Measurements from ENCODE around the gene CATSPERZ. TPM values are rescaled to one million over a fixed set of nuclear protein-coding genes. Genes with fewer than 3 reads are reported as not detected.
A peak's percentile ranks its signal among the peaks of the same experiment; 100 is the strongest.

The CATSPERZ gene
- total and polyA plus RNA-seq, 2 of the 13 experiments (the other 11 are each of a cell fraction or from before 2014, with no cell fraction given): 0.22 to 0.48 TPM

DNA sequence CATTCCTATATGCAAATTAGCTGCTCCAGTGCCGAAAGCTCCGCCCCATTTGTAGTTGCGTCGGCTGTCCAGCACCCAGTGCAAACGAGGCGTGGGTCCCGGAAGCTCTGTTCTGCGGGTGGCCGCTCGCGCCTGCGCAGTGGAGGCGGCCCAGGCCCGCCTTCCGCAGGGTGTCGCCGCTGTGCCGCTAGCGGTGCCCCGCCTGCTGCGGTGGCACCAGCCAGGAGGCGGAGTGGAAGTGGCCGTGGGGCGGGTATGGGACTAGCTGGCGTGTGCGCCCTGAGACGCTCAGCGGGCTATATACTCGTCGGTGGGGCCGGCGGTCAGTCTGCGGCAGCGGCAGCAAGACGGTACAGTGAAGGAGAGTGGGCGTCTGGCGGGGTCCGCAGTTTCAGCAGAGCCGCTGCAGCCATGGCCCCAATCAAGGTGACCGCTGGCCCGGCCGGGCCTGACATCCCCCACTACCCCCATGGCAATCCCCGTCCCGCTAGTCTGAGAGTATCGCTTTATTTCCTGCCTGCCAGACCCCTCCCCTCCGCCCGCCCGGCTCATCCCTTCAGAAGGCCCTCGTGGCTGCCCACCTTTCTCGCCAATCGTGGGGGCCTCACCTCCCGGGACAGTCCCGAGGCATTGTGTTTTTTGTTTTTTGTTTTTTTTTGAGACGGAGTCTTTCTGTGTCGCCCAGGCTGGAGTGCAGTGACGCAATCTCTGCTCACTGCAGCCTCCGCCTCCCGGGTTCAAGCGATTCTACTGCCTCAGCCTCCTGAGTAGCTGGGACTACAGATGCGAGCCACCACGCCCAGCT is 18.0 kb downstream of the CATSPERZ start, which contains the start of gene PRDX5 (continued):
- TF ChIP-seq, protein P1, sequence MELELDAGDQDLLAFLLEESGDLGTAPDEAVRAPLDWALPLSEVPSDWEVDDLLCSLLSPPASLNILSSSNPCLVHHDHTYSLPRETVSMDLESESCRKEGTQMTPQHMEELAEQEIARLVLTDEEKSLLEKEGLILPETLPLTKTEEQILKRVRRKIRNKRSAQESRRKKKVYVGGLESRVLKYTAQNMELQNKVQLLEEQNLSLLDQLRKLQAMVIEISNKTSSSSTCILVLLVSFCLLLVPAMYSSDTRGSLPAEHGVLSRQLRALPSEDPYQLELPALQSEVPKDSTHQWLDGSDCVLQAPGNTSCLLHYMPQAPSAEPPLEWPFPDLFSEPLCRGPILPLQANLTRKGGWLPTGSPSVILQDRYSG (CRISPR knock-in tag; IDR thresholded peaks at IDR 0.05): peak; percentile 45; the same call in 1 of the 2 replicates
- TF ChIP-seq, protein P2, sequence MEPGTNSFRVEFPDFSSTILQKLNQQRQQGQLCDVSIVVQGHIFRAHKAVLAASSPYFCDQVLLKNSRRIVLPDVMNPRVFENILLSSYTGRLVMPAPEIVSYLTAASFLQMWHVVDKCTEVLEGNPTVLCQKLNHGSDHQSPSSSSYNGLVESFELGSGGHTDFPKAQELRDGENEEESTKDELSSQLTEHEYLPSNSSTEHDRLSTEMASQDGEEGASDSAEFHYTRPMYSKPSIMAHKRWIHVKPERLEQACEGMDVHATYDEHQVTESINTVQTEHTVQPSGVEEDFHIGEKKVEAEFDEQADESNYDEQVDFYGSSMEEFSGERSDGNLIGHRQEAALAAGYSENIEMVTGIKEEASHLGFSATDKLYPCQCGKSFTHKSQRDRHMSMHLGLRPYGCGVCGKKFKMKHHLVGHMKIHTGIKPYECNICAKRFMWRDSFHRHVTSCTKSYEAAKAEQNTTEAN (CRISPR knock-in tag; conservative IDR thresholded peaks at IDR 0.05): peak; percentile 67; the same call in 1 of the 2 replicates
- TF ChIP-seq ZNF12 (CRISPR knock-in tag; IDR thresholded peaks at IDR 0.05) (peak; percentile 49; the same call in 1 of the 2 replicates), YY1 (IDR thresholded peaks at IDR 0.05; ENCODE audit: insufficient read depth, insufficient replicate concordance, low read depth, low read length) (no peak), SMAD3 (CRISPR knock-in tag; IDR thresholded peaks at IDR 0.05) (0 out of 2 replicates have a peak, but pooled peaks have one; percentile 11), ZNF274 (CRISPR knock-in tag; IDR thresholded peaks at IDR 0.05) (no peak), ZNF546 (CRISPR knock-in tag; conservative IDR thresholded peaks at IDR 0.05) (0 out of 2 replicates have a peak, but pooled peaks have one; percentile 44), ZNF143 (CRISPR knock-in tag; IDR thresholded peaks at IDR 0.05) (no peak), EED (CRISPR knock-in tag; IDR thresholded peaks at IDR 0.05) (peak; percentile 42; the same call in 1 of the 2 replicates), ZNF530 (CRISPR knock-in tag; IDR thresholded peaks at IDR 0.05; ENCODE audit: low read depth) (no peak), ZNF674 (CRISPR knock-in tag; IDR thresholded peaks at IDR 0.05; ENCODE audit: low read depth) (no peak), DR1 (CRISPR knock-in tag; IDR thresholded peaks at IDR 0.05) (0 out of 2 replicates have a peak, but pooled peaks have one; percentile 12), ZFP90 (CRISPR knock-in tag; IDR thresholded peaks at IDR 0.05; ENCODE audit: borderline replicate concordance) (no peak; the same call in 1 of the 2 replicates)
- TF ChIP-seq, protein P3, sequence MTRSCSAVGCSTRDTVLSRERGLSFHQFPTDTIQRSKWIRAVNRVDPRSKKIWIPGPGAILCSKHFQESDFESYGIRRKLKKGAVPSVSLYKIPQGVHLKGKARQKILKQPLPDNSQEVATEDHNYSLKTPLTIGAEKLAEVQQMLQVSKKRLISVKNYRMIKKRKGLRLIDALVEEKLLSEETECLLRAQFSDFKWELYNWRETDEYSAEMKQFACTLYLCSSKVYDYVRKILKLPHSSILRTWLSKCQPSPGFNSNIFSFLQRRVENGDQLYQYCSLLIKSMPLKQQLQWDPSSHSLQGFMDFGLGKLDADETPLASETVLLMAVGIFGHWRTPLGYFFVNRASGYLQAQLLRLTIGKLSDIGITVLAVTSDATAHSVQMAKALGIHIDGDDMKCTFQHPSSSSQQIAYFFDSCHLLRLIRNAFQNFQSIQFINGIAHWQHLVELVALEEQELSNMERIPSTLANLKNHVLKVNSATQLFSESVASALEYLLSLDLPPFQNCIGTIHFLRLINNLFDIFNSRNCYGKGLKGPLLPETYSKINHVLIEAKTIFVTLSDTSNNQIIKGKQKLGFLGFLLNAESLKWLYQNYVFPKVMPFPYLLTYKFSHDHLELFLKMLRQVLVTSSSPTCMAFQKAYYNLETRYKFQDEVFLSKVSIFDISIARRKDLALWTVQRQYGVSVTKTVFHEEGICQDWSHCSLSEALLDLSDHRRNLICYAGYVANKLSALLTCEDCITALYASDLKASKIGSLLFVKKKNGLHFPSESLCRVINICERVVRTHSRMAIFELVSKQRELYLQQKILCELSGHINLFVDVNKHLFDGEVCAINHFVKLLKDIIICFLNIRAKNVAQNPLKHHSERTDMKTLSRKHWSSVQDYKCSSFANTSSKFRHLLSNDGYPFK (CRISPR knock-in tag; IDR thresholded peaks at IDR 0.05; ENCODE audit: borderline replicate concordance): no peak; the same call in 1 of the 2 replicates
- TF ChIP-seq, protein P4, sequence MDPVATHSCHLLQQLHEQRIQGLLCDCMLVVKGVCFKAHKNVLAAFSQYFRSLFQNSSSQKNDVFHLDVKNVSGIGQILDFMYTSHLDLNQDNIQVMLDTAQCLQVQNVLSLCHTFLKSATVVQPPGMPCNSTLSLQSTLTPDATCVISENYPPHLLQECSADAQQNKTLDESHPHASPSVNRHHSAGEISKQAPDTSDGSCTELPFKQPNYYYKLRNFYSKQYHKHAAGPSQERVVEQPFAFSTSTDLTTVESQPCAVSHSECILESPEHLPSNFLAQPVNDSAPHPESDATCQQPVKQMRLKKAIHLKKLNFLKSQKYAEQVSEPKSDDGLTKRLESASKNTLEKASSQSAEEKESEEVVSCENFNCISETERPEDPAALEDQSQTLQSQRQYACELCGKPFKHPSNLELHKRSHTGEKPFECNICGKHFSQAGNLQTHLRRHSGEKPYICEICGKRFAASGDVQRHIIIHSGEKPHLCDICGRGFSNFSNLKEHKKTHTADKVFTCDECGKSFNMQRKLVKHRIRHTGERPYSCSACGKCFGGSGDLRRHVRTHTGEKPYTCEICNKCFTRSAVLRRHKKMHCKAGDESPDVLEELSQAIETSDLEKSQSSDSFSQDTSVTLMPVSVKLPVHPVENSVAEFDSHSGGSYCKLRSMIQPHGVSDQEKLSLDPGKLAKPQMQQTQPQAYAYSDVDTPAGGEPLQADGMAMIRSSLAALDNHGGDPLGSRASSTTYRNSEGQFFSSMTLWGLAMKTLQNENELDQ (CRISPR knock-in tag; IDR thresholded peaks at IDR 0.05; ENCODE audit: borderline replicate concordance): no peak
- TF ChIP-seq, protein P5, sequence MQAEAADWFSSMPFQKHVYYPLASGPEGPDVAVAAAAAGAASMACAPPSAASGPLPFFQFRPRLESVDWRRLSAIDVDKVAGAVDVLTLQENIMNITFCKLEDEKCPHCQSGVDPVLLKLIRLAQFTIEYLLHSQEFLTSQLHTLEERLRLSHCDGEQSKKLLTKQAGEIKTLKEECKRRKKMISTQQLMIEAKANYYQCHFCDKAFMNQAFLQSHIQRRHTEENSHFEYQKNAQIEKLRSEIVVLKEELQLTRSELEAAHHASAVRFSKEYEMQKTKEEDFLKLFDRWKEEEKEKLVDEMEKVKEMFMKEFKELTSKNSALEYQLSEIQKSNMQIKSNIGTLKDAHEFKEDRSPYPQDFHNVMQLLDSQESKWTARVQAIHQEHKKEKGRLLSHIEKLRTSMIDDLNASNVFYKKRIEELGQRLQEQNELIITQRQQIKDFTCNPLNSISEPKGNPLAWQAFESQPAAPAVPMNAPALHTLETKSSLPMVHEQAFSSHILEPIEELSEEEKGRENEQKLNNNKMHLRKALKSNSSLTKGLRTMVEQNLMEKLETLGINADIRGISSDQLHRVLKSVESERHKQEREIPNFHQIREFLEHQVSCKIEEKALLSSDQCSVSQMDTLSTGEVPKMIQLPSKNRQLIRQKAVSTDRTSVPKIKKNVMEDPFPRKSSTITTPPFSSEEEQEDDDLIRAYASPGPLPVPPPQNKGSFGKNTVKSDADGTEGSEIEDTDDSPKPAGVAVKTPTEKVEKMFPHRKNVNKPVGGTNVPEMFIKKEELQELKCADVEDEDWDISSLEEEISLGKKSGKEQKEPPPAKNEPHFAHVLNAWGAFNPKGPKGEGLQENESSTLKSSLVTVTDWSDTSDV (CRISPR knock-in tag; IDR thresholded peaks at IDR 0.05): no peak

Data from HepG2 (cell line).